ENCODE measurements around the gene NEK2. TPM values are rescaled to one million over a fixed set of nuclear protein-coding genes. Genes with fewer than 3 reads are reported as not detected.

NEK2 gene
- total RNA-seq (7.1 and 10.6 TPM in 2 replicates), polyA plus RNA-seq (4.9 and 5.3 TPM in 2 replicates)

GRCh38 chr1:211675230-211676105 lies at the start of gene NEK2:
TSS of gene NEK2 (minus strand) at chr1:211675621. CDS start at chr1:211675479, 142 bp downstream.
- WGBS (ENCODE audit: low lambda C conversion rate, missing lambda C conversion rate), result 2% methylated on average over 57 of the region's 58 CpGs
- peak within 1 kb of the TSS; percentile 49 for H2AFZ ChIP-seq
- TF ChIP-seq EZH2phosphoT487 (IDR thresholded peaks at IDR 0.05; ENCODE audit: low read depth, severe bottlenecking, unreplicated experiment) (no peak), CTCF (IDR thresholded peaks at IDR 0.05; ENCODE audit: poor library complexity) (no peak), EZH2 (IDR thresholded peaks at IDR 0.05; ENCODE audit: borderline replicate concordance) (no peak)
- H3K4me3 ChIP-seq, result peak within 1 kb of the TSS; percentile 62
- H3K27ac ChIP-seq, result no peak within 1 kb of the TSS
- H3K79me2 ChIP-seq, result peaks cover 22% of the 10 kb centered on the region
- H4K20me1 ChIP-seq (ENCODE audit: insufficient read depth, poor library complexity, severe bottlenecking), result no peaks in the 10 kb centered on the region
- peaks cover 8% of the 10 kb centered on the region for H3K4me1 ChIP-seq (ENCODE audit: insufficient read depth)
- H3K9me2 ChIP-seq (replicated peaks; ENCODE audit: insufficient read depth), result no peaks in the 10 kb centered on the region
- H3K36me3 ChIP-seq (replicated peaks; ENCODE audit: insufficient read depth, low read depth), result no peaks in the 10 kb centered on the region
- peak within 1 kb of the TSS; percentile 75 for H3K4me2 ChIP-seq
- H3K27me3 ChIP-seq, result no peaks in the 10 kb centered on the region
- DNase-seq (ENCODE audit: low spot score), result peak; percentile 95
- H3K9me3 ChIP-seq (ENCODE audit: low read depth), result no peaks in the 10 kb centered on the region

GRCh38 chr1:211724687-211725196 lies 49.3 kb upstream of the NEK2 start:
- Histone ChIP-seq H3K27ac (no peak overlapping the region), H2AFZ (no peak overlapping the region)

GRCh38 chr1:211723273-211723672 lies 47.9 kb upstream of the NEK2 start:
- 61% methylated on average over 5 of the region's 5 CpGs for WGBS (ENCODE audit: low lambda C conversion rate, missing lambda C conversion rate)
- H3K36me3 ChIP-seq (replicated peaks; ENCODE audit: insufficient read depth, low read depth), result no peaks in the 10 kb centered on the region
- DNase-seq (ENCODE audit: low spot score), result no peak

More at GRCh38 chr1:211724687-211725196, 49.3 kb upstream of the NEK2 start:
- Histone ChIP-seq H3K79me2 (no peaks in the 10 kb centered on the region), H3K4me3 (no peak overlapping the region), H3K9me2 (replicated peaks; ENCODE audit: insufficient read depth) (no peaks in the 10 kb centered on the region), H3K4me1 (ENCODE audit: insufficient read depth) (peaks cover 10% of the 10 kb centered on the region), H3K27me3 (no peaks in the 10 kb centered on the region), H3K9me3 (ENCODE audit: low read depth) (no peaks in the 10 kb centered on the region), H3K36me3 (replicated peaks; ENCODE audit: insufficient read depth, low read depth) (no peaks in the 10 kb centered on the region), H3K4me2 (no peak overlapping the region), H4K20me1 (ENCODE audit: insufficient read depth, poor library complexity, severe bottlenecking) (no peaks in the 10 kb centered on the region)
- WGBS (ENCODE audit: low lambda C conversion rate, missing lambda C conversion rate), result 85% methylated on average over 11 of the region's 11 CpGs
- TF ChIP-seq EZH2phosphoT487 (IDR thresholded peaks at IDR 0.05; ENCODE audit: low read depth, severe bottlenecking, unreplicated experiment) (no peak), EZH2 (IDR thresholded peaks at IDR 0.05; ENCODE audit: borderline replicate concordance) (no peak), CTCF (IDR thresholded peaks at IDR 0.05; ENCODE audit: poor library complexity) (no peak)
- DNase-seq (ENCODE audit: low spot score), result no peak

More at GRCh38 chr1:211723273-211723672, 47.9 kb upstream of the NEK2 start:
- H3K9me3 ChIP-seq (ENCODE audit: low read depth), result no peaks in the 10 kb centered on the region
- H3K27me3 ChIP-seq, result no peaks in the 10 kb centered on the region
- no peak overlapping the region for H3K4me3 ChIP-seq
- TF ChIP-seq EZH2 (IDR thresholded peaks at IDR 0.05; ENCODE audit: borderline replicate concordance), result no peak
- no peak for TF ChIP-seq CTCF (IDR thresholded peaks at IDR 0.05; ENCODE audit: poor library complexity)
- H3K4me2 ChIP-seq, result no peak overlapping the region
- no peaks in the 10 kb centered on the region for H4K20me1 ChIP-seq (ENCODE audit: insufficient read depth, poor library complexity, severe bottlenecking)
- no peaks in the 10 kb centered on the region for H3K79me2 ChIP-seq
- H3K4me1 ChIP-seq (ENCODE audit: insufficient read depth), result peaks cover 10% of the 10 kb centered on the region
- H3K9me2 ChIP-seq (replicated peaks; ENCODE audit: insufficient read depth), result no peaks in the 10 kb centered on the region
- peak overlapping the region; percentile 62 for H3K27ac ChIP-seq
- H2AFZ ChIP-seq, result no peak overlapping the region
